ENCODE data around the gene IL32.

DNA sequence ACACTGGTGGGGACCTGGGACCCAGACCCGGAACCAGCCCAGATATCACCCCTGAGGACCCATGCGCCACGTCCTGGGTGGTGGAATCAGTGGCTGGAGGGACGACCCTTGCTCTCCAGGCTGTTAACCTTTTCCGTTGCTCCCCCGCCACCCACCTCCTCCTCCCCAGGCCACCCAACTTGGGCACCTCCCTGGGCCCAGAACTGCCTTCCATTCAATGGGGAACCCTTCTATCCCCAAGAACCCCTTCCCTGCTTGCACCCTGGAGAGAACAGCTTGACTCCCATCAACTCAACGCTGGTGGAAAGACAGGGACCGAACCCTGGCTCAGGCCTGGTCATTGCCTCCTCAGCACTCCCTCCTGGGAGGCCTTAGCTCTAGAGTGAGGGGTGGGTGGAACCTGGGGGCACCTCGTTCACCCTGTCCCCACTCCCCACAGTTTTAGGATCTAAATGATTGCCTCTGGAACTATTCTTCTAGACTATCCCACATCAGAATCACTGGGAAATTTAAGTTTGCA is 5.7 kb upstream of the IL32 start:
- TF ChIP-seq, protein P1, sequence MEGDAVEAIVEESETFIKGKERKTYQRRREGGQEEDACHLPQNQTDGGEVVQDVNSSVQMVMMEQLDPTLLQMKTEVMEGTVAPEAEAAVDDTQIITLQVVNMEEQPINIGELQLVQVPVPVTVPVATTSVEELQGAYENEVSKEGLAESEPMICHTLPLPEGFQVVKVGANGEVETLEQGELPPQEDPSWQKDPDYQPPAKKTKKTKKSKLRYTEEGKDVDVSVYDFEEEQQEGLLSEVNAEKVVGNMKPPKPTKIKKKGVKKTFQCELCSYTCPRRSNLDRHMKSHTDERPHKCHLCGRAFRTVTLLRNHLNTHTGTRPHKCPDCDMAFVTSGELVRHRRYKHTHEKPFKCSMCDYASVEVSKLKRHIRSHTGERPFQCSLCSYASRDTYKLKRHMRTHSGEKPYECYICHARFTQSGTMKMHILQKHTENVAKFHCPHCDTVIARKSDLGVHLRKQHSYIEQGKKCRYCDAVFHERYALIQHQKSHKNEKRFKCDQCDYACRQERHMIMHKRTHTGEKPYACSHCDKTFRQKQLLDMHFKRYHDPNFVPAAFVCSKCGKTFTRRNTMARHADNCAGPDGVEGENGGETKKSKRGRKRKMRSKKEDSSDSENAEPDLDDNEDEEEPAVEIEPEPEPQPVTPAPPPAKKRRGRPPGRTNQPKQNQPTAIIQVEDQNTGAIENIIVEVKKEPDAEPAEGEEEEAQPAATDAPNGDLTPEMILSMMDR (IDR thresholded peaks at IDR 0.05) = no peak
- TF ChIP-seq POLR2A (IDR thresholded peaks at IDR 0.05) = no peak
